ENCODE measurements around the gene LGALS7. TPM values are rescaled to one million over a fixed set of nuclear protein-coding genes. Genes with fewer than 3 reads are reported as not detected.
"Not testable (repeated sequence)": the region's sequence is repeated elsewhere in the genome, so short reads cannot be mapped to it uniquely, and the experiment has no call there.

Gene LGALS7
- total RNA-seq, 1 donor from 2014 or later: not detected

GRCh38 chr19:38788478-38789243 is 15.3 kb upstream of the LGALS7 start, which contains the start of gene LGALS7B:
TSS of gene LGALS7B (plus strand) at chr19:38789200. CDS start at chr19:38789227, 27 bp downstream.
- no peaks in the 10 kb centered on the region for H3K27me3 Mint-ChIP-seq (ENCODE audit: low read depth)
- H3K9me3 Mint-ChIP-seq (ENCODE audit: low read depth): no peaks in the 10 kb centered on the region
- no peak for DNase-seq (ENCODE audit: low spot score)
- no peaks in the 10 kb centered on the region for H3K36me3 Mint-ChIP-seq (ENCODE audit: low read depth)
- no peak within 1 kb of the TSS for H3K4me3 Mint-ChIP-seq (ENCODE audit: unreplicated experiment)
- TF ChIP-seq, protein P1, sequence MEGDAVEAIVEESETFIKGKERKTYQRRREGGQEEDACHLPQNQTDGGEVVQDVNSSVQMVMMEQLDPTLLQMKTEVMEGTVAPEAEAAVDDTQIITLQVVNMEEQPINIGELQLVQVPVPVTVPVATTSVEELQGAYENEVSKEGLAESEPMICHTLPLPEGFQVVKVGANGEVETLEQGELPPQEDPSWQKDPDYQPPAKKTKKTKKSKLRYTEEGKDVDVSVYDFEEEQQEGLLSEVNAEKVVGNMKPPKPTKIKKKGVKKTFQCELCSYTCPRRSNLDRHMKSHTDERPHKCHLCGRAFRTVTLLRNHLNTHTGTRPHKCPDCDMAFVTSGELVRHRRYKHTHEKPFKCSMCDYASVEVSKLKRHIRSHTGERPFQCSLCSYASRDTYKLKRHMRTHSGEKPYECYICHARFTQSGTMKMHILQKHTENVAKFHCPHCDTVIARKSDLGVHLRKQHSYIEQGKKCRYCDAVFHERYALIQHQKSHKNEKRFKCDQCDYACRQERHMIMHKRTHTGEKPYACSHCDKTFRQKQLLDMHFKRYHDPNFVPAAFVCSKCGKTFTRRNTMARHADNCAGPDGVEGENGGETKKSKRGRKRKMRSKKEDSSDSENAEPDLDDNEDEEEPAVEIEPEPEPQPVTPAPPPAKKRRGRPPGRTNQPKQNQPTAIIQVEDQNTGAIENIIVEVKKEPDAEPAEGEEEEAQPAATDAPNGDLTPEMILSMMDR (IDR thresholded peaks at IDR 0.05): no peak
- H3K27ac Mint-ChIP-seq (ENCODE audit: unreplicated experiment): peak within 1 kb of the TSS; percentile 13
- H3K4me1 Mint-ChIP-seq (ENCODE audit: low read depth): peaks cover 9% of the 10 kb centered on the region

DNA sequence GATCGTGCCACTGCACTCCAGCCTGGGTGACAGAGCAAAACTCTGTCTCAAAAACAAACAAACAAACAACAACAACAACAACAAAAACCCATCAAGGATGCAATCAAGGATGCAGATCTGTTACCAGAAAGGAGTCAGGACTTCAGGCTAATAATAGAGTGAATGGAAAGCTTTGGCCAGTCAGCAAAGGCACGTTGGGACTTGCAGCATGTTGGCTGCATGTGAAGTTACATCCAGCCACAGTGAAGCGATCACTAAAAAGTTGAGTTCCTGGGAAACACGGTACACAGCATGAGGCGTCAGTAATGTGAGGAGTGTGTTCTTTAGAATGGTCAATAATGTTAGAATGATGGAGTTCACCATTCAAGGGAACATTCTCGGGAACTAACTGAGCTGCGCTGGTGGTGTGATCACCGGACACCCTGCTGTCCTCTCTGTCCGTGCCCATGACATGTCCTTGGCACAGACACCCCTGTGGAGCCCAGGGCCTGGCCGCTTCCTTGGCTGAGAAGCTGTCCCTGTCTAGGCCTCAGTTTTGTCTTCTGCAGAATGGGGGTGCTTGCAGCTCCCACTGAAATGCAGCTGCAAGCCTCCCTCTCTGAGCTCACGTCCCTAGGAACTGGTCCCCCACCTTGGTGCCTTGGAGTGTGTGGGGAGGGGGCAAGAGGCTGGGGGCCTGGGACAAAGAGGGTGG is 13.4 kb upstream of the LGALS7 start:
- H3K27ac Mint-ChIP-seq (ENCODE audit: unreplicated experiment): no peak overlapping the region
- no peaks in the 10 kb centered on the region for H3K4me1 Mint-ChIP-seq (ENCODE audit: low read depth)
- no peak for DNase-seq (ENCODE audit: low spot score)
- H3K9me3 Mint-ChIP-seq (ENCODE audit: low read depth): no peaks in the 10 kb centered on the region
- peaks cover 1% of the 10 kb centered on the region for H3K27me3 Mint-ChIP-seq (ENCODE audit: low read depth)
- TF ChIP-seq, protein P1 (IDR thresholded peaks at IDR 0.05): no peak
- no peaks in the 10 kb centered on the region for H3K36me3 Mint-ChIP-seq (ENCODE audit: low read depth)
- H3K4me3 Mint-ChIP-seq (ENCODE audit: unreplicated experiment): no peak overlapping the region

DNA sequence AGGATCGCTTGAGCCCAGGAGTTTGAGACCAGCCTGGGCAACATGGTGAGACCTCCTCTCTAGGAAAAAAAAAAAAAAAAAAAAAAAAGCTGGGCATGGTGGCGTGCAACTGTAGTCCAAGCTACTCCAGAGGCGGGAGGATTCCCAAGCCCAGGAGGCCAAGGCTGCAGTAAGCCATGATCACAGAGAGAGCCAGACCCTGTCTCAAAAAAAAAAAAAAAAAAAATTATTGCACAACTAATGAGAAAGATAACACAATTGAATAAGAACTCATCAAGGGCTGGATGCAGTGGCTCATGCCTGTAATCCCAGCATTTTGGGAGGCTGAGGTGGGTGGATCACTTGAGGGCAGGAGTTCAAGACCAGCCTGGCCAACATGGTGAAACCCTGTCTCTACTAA is 12.7 kb upstream of the LGALS7 start:
- H3K27me3 Mint-ChIP-seq (ENCODE audit: low read depth); H3K4me1 Mint-ChIP-seq (ENCODE audit: low read depth); H3K9me3 Mint-ChIP-seq (ENCODE audit: low read depth); H3K36me3 Mint-ChIP-seq (ENCODE audit: low read depth); DNase-seq (ENCODE audit: low spot score); H3K4me3 Mint-ChIP-seq (ENCODE audit: unreplicated experiment); H3K27ac Mint-ChIP-seq (ENCODE audit: unreplicated experiment): not testable (repeated sequence)

- Mint-ChIP-seq H3K4me3 (ENCODE audit: unreplicated experiment) (no peak overlapping the region), H3K27me3 (ENCODE audit: low read depth) (peaks cover 12% of the 10 kb centered on the region), H3K9me3 (ENCODE audit: low read depth) (no peaks in the 10 kb centered on the region), H3K36me3 (ENCODE audit: low read depth) (no peaks in the 10 kb centered on the region), H3K27ac (ENCODE audit: unreplicated experiment) (no peak overlapping the region), H3K4me1 (ENCODE audit: low read depth) (no peaks in the 10 kb centered on the region)
- TF ChIP-seq, protein P1 (IDR thresholded peaks at IDR 0.05): no peak
- no peak for DNase-seq (ENCODE audit: low spot score)
These were observed 11.9 kb upstream of the LGALS7 start for GRCh38 chr19:38785187-38785699.

- H3K9me3 Mint-ChIP-seq (ENCODE audit: low read depth): no peaks in the 10 kb centered on the region
- TF ChIP-seq, protein P1 (IDR thresholded peaks at IDR 0.05): no peak
- no peak overlapping the region for H3K27ac Mint-ChIP-seq (ENCODE audit: unreplicated experiment)
- DNase-seq (ENCODE audit: low spot score): no peak
- no peaks in the 10 kb centered on the region for H3K36me3 Mint-ChIP-seq (ENCODE audit: low read depth)
- H3K27me3 Mint-ChIP-seq (ENCODE audit: low read depth): peaks cover 19% of the 10 kb centered on the region
- H3K4me1 Mint-ChIP-seq (ENCODE audit: low read depth): no peaks in the 10 kb centered on the region
- no peak overlapping the region for H3K4me3 Mint-ChIP-seq (ENCODE audit: unreplicated experiment)
These were observed 10.9 kb upstream of the LGALS7 start for GRCh38 chr19:38784224-38784623.

DNA sequence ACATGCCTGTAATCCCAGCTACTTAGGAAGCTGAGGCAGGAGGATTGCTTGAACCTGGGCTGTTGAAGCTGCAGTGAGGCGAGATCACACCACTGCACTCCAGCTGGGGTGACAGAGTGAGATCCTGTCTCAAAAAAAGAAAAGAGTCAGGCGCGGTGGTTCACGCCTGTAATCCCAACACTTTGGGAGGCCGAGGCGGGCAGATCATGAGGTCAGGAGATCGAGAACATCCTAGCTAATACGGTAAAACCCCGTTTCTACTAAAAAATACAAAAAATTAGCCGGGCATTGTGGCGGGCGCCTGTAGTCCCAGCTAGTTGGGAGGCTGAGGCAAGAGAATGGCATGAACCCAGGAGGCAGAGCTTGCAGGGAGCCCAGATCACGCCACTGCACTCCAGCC is 8.9 kb upstream of the LGALS7 start:
- H3K36me3 Mint-ChIP-seq (ENCODE audit: low read depth); H3K9me3 Mint-ChIP-seq (ENCODE audit: low read depth); H3K4me3 Mint-ChIP-seq (ENCODE audit: unreplicated experiment); H3K27ac Mint-ChIP-seq (ENCODE audit: unreplicated experiment); H3K4me1 Mint-ChIP-seq (ENCODE audit: low read depth); DNase-seq (ENCODE audit: low spot score): not testable (repeated sequence)
- peaks cover 24% of the 10 kb centered on the region for H3K27me3 Mint-ChIP-seq (ENCODE audit: low read depth)

Data from chondrocyte (in vitro differentiated cells).